Neuronal stem cell (in vitro differentiated cells): ENCODE results near the gene CKS2. TPM values are rescaled to one million over a fixed set of nuclear protein-coding genes. Genes with fewer than 3 reads are reported as not detected.

ENCODE experiments used
- DNase-seq: peaks from one replicate; pipeline ENCODE4 v3.0.0-alpha.2; 2013; ENCODE audit warnings: low spot score
- H2AFZ ChIP-seq: one replicate; pipeline ENCODE4 v1.6.1; 2013; ENCODE audit warnings: mild to moderate bottlenecking, low read length, inconsistent platforms
- H2AK5ac ChIP-seq: 2 replicates; pipeline ENCODE4 v1.6.1; 2013; ENCODE audit warnings: low read depth, mild to moderate bottlenecking, inconsistent platforms, low read length, moderate library complexity, mixed read lengths
- H2BK120ac ChIP-seq: 2 replicates; pipeline ENCODE4 v1.6.1; 2013; ENCODE audit warnings: low read depth, mild to moderate bottlenecking, inconsistent platforms, low read length, moderate library complexity, mixed read lengths
- H2BK12ac ChIP-seq: one replicate; pipeline ENCODE4 v1.6.1; 2013; ENCODE audit warnings: low read length, inconsistent platforms
- H2BK15ac ChIP-seq: 2 replicates; pipeline ENCODE4 v1.6.1; 2013; ENCODE audit warnings: mild to moderate bottlenecking, low read length, inconsistent platforms, mixed read lengths
- H2BK5ac ChIP-seq: one replicate; pipeline ENCODE4 v1.6.1; 2013; ENCODE audit warnings: inconsistent platforms, mild to moderate bottlenecking, low read length, moderate library complexity
- H3K14ac ChIP-seq: one replicate; pipeline ENCODE4 v1.6.1; 2013; ENCODE audit warnings: low read length, inconsistent platforms
- H3K18ac ChIP-seq: 2 replicates; pipeline ENCODE4 v1.6.1; 2013; ENCODE audit warnings: low read length, inconsistent platforms
- H3K23ac ChIP-seq: 2 replicates; pipeline ENCODE4 v1.6.1; 2013; ENCODE audit warnings: low read depth, mild to moderate bottlenecking, mixed read lengths, low read length, inconsistent platforms; ENCODE audit not compliant: poor library complexity
- H3K27ac ChIP-seq: replicated peaks from 3 replicates; pipeline ENCODE4 v1.5.1; 2013; ENCODE audit warnings: low read length, inconsistent platforms
- H3K27me3 ChIP-seq, 3 experiments: 2 replicates each; pipeline ENCODE4 v1.6.1; 2013; ENCODE audit warnings: low read length in 3 of 3, mild to moderate bottlenecking in 2 of 3, inconsistent platforms in 1 of 3, low read depth in 1 of 3, mixed read lengths in 1 of 3, moderate library complexity in 1 of 3; ENCODE audit not compliant: control insufficient read depth in 3 of 3, insufficient read depth in 3 of 3
- H3K36me3 ChIP-seq, 2 donors: replicated peaks in 1 of 2; 2 replicates each; pipeline ENCODE4 v1.6.1; 2013; ENCODE audit warnings: low read length in 2 of 2; ENCODE audit not compliant: control insufficient read depth in 2 of 2, insufficient read depth in 2 of 2
- H3K4ac ChIP-seq: 2 replicates; pipeline ENCODE4 v1.6.1; 2013; ENCODE audit warnings: inconsistent platforms, mild to moderate bottlenecking, low read length, moderate library complexity
- H3K4me1 ChIP-seq, 2 donors: 1 replicate in 1 of 2; 2 replicates in 1 of 2; pipeline ENCODE4 v1.6.1; 2013; ENCODE audit warnings: low read length in 2 of 2, low read depth in 1 of 2; ENCODE audit not compliant: control insufficient read depth in 2 of 2, insufficient read depth in 1 of 2
- H3K4me2 ChIP-seq: one replicate; pipeline ENCODE4 v1.6.1; 2013; ENCODE audit warnings: mild to moderate bottlenecking, low read length, inconsistent platforms; ENCODE audit not compliant: insufficient read depth, poor library complexity, severe bottlenecking
- H3K4me3 ChIP-seq, 2 donors: 2 replicates each; pipeline ENCODE4 v1.5.1; 2013; ENCODE audit warnings: low read length in 2 of 2, mild to moderate bottlenecking in 2 of 2, inconsistent platforms in 1 of 2, moderate library complexity in 1 of 2
- H3K79me1 ChIP-seq: one replicate; pipeline ENCODE4 v1.6.1; 2013; ENCODE audit warnings: low read depth, mild to moderate bottlenecking, inconsistent platforms, low read length, moderate library complexity
- H3K9ac ChIP-seq: one replicate; pipeline ENCODE4 v1.6.1; 2013; ENCODE audit warnings: mild to moderate bottlenecking, low read depth, low read length, inconsistent platforms; ENCODE audit not compliant: poor library complexity
- H3K9me3 ChIP-seq, 2 donors: replicated peaks in 1 of 2; 2 replicates each; pipeline versions ENCODE3 to v1.6.1; 2013; ENCODE audit warnings: low read length in 2 of 2, mild to moderate bottlenecking in 2 of 2, inconsistent platforms in 1 of 2, low read depth in 1 of 2, mixed read lengths in 1 of 2, moderate library complexity in 1 of 2; ENCODE audit not compliant: control insufficient read depth in 2 of 2, insufficient read depth in 1 of 2
- H4K8ac ChIP-seq: one replicate; pipeline ENCODE4 v1.6.1; 2013; ENCODE audit warnings: low read depth, mild to moderate bottlenecking, inconsistent platforms, low read length, moderate library complexity
- H4K91ac ChIP-seq: one replicate; pipeline ENCODE4 v1.6.1; 2013; ENCODE audit warnings: low read length, low read depth, mild to moderate bottlenecking, inconsistent platforms; ENCODE audit not compliant: poor library complexity
- WGBS, 2 donors: extraction: QIAGEN DNeasy Blood & Tissue Kit; methylation state at CpG; one replicate each; pipeline ENCODE4 v1.1.7; 2013; ENCODE audit warnings: missing lambda C conversion rate in 2 of 2, mixed read lengths in 1 of 2; ENCODE audit not compliant: insufficient read length in 2 of 2, insufficient replicate concordance in 1 of 2; ENCODE audit errors: extremely low coverage in 2 of 2; 5-methylcytosine and 5-hydroxymethylcytosine counted together
- small RNA-seq: library from polyadenylated mRNA; stranded (forward); fragments of <200 nt; extraction: miRNeasy Mini kit (QIAGEN cat#:217004); gene quantifications from one replicate; pipeline ENCODE3, GENCODE V24; 2013; ENCODE audit not compliant: insufficient read depth

The CKS2 gene

DNA sequence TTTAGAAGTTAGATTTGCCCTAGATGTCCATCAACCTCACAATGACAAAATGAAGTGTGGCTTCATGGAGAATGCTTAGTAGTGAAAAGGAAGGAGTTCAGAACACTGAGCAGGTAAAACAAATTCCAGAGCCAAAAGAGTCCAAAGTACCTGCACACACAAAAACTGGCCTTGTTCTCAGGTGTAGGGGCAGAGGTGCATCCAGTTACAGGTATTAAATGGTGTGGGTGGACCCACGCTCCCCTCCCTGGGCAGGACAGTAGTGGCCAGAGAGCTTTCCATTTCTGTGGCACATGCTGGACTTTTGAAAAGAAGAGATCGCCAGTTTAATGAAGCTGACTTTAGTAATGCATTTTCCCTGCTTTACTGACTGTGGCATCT, 54.5 kb downstream of the CKS2 start:
- Histone ChIP-seq H3K27ac (no peak overlapping the region), H3K4me2 (no peak overlapping the region), H4K8ac (no peak overlapping the region), H3K79me1 (no peaks in the 10 kb centered on the region), H4K91ac (no peak overlapping the region), H3K27me3 (no peaks in the 10 kb centered on the region), H2AK5ac (no peak overlapping the region), H3K4me1 (no peaks in the 10 kb centered on the region), H3K4ac (no peak overlapping the region), H3K23ac (no peak overlapping the region), H2BK120ac (no peak overlapping the region), H2AFZ (no peak overlapping the region), H3K36me3 (peaks cover 13 to 28% of the 10 kb centered on the region in 2 donors), H3K9ac (no peak overlapping the region), H2BK12ac (no peak overlapping the region), H3K18ac (no peak overlapping the region), H2BK15ac (no peak overlapping the region), H3K4me3 (no peak overlapping the region), H3K14ac (no peak overlapping the region), H3K9me3 (peaks cover 0 to 5% of the 10 kb centered on the region in 2 donors), H2BK5ac (no peak overlapping the region)
- WGBS, 2 donors: no CpG with 5 or more reads among the region's 2 CpGs
- DNase-seq: no peak

Small RNA genes within 50 kb of the gene (small RNA-seq; reads per million reads assigned to genes)
- gene MIR3153: not detected
